NCI-H1417 (cell line): ENCODE data around the gene OGFOD3.
"Not testable (repeated sequence)": the region's sequence is repeated elsewhere in the genome, so short reads cannot be mapped to it uniquely, and the experiment has no call there.

ENCODE experiments used
- DNase-seq, 3 experiments: peaks; one replicate each; lab custom pipeline; 2025; lab: John Stamatoyannopoulos, UW

Gene OGFOD3, protein sequence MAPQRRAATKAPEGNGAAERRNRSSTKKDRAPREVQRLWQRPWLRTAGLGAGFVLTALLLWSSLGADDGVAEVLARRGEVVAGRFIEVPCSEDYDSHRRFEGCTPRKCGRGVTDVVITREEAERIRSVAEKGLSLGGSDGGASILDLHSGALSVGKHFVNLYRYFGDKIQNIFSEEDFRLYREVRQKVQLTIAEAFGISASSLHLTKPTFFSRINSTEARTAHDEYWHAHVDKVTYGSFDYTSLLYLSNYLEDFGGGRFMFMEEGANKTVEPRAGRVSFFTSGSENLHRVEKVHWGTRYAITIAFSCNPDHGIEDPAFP

DNA sequence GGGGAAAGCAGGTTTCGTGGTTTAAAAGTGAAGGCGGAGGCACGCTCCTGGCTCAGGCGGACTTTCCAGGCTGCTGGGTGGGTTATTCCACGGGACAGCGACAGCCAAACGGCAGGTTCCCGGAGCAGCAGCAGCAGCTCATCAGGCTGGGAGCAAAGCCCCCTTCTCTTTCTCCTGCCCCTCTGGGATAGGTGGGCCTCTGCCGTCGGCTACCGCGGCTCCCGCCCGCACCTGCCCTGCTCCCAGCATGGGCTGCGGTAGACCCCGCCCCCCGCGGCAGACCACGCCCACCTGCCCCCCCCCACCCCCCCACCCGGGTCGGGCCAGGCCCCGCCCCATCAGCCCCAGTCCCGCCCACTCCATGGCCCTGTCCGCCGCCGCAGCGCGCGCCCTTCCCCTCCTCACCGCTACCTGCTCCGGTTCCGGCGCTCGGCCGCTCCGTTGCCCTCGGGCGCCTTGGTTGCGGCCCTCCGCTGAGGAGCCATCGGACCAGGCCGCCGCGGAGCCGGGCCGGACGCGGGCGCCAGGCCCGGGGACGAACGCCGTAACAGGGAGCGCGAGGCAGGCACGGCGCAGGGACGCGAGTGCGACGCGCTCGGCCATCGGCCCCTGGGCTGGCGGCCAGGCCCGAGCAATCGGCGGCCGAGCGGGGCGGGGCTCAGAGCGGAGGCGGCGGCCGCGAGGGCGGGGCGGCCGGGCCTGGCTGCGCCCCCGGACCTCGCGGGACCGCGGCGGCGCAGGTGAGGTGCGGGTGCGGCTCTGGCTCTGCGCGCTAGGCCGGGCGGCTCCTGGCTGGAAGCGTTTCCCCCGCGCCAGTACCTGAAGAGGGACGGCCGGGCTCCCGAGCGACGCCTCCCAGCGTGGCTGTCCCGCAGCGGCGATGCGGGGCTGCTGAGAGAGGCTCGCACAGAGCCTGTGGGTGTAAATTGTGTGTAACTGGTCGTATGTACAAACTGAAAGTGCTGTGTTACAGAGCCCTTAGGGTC, at the start of gene OGFOD3, which contains the start of gene HEXD:
Gene OGFOD3 (minus strand): TSS at position 586 of the 986 bp plus-strand sequence. CDS start 101 bp downstream, at position 485.
Gene HEXD (plus strand): TSS at position 347 of the 986 bp plus-strand sequence. CDS start 1,453 bp downstream, outside the sequence.
- DNase-seq: peak; percentile 89 to 93 (median 91)

DNA sequence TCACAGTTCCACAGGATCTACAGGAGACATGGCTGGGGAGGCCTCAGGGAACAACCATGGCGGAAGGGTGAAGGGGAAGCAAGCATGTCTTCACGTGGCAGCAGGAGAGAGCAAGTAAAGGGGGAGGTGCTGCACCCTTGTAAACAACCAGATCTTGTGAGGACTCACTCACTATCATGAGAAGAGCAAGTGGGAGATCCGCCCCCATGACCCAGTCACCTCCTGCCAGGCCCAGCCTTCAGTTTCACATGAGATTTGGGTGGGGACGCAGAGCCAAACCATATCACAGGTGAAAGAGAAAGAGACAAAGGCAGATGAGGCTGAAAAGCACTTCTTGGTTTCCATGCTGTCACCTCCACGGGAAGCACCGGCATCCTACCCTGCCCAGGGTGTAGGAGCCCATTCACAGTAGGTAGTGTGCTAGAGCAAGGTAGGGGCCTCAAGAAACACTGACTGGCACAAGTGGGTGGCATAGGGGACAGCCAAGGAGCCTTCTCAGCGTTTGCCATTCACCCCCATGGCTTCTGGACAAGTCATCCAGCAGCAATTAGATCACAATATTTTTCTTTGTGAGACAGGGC, 46.7 kb upstream of the OGFOD3 start:
- no peak for DNase-seq

DNA sequence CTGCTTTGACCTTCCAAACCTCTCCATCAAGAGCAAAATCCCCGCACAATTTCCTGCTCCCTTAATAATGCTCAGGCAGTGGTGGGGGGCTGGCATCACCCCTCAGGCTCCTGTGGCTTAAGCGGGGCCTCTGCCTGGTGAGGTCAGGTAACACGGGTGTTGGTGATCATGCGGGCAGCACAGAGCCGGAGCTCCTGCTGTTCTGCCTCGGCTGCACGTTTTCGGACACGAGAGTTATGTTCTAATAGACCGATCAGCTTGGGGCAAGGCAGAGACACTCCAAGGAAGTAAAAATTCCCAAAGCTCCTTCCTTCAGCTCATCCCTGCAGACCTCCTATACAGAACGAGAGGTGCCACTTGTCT, 46.2 kb upstream of the OGFOD3 start:
- no peak for DNase-seq

DNA sequence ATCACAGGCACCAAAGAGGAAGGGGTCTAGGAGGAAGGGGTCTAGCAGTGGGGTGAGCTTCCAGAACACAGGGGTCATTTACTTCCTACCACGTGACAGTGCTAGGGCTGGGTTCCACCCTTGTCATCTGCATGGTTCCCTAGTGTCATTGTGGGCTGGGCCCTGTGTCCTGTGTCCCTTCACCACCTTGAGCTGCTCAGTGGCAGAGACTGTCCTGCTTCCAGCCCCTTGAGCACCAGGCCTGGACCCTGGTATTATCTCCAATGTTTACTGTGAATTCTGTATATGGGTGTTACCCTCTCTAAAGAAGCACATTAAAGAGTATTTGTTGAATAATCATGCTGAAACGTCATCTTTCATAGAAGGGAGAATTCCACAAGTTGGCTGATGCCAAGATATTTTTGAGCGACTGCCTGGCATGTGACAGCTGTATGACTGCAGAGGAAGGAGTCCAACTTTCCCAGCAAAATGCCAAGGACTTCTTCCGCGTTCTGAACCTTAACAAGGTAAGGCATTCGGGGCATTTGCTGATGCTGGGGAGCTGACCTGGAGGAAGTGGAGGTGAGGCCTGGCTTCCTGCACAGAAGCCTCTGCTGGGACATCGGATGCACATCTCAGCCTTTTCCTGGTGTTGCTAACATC, 45.7 kb upstream of the OGFOD3 start:
- DNase-seq: no peak

DNA sequence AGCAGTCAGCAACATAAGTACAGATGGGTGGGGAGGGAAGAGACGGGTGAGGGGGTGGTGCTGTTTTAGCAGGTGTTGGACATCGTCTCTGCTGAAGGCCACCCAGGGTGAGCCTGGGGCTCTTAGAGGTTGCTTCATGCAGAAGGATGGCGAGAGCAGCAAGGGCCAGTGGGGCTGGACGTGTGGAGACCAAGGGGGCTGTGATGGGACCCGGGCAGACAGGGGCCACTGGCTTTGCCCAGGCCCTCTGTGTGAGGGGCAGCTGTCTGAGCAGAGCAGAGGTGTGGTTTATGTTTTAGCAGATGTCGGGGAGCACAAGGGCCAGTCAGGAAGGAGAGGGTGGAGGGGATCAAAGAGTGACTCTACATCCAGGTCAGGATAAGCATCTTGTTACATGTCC, 45.0 kb upstream of the OGFOD3 start:
- DNase-seq: no peak

DNA sequence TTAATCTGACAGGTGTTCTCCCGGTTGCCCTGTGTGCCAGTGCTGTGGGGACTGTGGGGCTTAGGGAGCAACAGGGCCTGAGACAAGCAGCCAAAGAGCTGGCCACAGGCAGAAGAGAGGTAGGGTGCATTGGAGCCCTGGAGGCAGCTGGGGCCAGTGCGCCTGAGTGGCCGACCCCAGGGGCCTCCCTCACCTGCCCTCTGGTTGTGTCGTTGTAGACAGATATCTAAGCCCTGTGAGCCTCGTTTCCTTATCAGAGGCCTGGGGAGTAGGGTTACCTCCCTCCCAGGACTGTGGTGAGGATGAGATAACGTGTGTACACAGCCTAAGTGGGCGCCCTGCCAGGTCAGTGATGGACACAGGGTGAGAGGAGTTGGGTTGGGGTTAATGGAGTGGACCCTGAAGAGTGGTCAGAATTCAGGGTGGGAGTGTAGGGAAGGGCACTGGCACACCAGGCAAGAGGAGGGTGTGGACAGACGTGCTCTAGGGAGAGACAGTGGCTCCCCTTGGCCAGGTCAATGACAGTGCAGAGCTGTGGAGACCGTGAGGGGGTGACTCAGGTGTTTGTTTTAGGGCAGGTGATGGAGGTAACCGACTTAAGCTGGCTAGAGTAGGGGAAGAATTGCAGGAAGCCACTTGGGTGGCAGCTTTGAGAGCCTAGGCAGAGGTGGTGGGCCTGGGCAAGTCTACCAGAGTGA, 43.6 kb upstream of the OGFOD3 start:
- DNase-seq: no peak

DNA sequence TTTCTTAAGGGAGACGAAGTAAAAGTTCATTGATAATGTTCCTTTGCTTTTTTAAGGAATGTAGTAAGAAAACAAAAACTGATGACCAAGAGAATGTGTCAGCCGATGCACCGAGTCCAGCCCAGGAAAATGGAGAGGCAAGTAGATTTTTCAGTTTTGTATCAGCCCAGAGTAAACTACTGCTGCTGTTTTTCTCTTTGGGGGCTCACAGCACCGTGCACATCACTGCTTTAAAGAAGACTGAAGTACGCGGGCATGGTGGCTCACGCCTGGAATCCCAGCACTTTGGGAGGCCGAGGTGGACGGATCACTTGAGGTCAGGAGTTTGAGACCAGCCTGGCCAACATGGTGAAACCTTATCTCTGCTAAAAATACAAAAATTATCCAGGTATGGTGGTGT, 41.5 kb upstream of the OGFOD3 start:
- DNase-seq: not testable (repeated sequence)

DNA sequence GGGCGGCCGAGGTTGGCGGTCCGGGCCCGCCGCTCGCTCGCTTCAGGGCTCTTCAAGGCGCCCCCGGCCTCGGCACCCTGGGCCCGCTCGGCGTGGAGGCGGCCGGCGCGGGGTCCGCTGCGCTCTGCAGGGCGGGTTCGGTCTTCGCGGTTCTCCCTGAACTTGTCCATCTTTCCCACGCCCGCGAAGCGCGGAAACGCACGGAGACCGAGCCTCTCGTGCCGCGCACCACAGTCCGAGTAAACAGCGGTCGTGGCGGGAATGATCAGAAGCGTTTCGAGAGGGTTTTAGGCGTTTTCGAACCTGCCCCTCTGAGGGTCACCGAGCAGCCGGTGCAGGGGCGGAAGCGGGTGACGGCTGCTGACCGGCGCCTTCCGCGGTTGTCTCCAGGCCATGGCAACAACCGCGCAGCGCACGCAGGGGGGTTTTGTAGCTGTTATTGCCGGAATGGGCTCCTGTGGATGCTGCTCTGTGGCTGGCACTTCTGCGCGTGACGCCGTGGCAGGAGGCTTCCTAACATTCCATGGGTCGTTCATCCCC, 40.6 kb upstream of the OGFOD3 start:
- DNase-seq: peak; percentile 53 to 76 (median 75)

DNA sequence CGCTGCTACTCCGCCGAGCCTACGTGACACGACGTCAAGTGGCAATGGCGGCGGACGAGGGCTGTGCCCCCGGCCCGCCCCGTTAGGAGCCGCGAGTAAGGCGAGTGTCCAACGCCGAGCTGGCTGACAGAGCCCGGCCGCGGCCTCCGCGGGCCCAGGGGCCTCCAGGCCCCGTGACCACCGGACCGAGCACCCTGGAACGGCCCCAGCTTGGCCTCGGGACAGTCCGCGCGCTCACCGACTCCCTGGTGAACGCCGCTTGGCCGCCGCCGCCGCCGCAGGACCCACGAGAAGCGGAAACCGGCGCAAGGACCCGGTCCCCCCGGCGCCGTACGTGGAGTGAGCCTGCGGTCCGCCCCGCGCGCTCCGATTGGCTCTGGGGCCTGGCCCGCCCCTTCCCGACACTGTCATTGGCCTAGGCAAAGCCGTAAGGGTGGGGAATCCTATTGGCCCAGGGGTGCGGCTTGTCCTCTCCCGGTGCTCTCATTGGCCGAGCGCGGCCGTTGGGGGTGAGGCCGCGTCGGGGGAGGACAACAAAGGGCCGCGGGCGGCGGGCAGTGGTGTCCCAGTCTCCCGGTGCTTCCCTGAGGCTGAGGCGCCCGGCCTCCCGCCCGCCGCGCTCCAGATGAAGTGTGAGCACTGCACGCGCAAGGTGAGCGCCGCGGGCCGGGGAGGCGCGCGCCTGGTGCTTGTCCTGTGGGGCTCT, 39.9 kb upstream of the OGFOD3 start, which contains the start of gene NARF:
Gene NARF (plus strand): TSS at position 563 of the 706 bp plus-strand sequence. CDS start 63 bp downstream, at position 626.
- DNase-seq: peak; percentile 98 to 99 (median 98)

DNA sequence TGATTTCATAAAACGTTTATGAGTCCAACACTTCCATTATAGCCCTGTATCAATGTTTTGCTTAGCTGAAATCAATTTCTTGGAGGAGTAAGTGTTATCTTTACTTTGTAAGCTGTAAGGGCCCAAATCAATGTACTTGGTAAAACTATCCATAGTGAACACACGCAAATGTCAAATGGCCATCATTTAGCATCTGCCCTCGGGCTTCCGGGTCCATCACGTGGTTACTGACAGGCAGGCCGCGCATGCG, 39.5 kb upstream of the OGFOD3 start:
- DNase-seq: peak in 1 of 3 experiments; percentile 93

DNA sequence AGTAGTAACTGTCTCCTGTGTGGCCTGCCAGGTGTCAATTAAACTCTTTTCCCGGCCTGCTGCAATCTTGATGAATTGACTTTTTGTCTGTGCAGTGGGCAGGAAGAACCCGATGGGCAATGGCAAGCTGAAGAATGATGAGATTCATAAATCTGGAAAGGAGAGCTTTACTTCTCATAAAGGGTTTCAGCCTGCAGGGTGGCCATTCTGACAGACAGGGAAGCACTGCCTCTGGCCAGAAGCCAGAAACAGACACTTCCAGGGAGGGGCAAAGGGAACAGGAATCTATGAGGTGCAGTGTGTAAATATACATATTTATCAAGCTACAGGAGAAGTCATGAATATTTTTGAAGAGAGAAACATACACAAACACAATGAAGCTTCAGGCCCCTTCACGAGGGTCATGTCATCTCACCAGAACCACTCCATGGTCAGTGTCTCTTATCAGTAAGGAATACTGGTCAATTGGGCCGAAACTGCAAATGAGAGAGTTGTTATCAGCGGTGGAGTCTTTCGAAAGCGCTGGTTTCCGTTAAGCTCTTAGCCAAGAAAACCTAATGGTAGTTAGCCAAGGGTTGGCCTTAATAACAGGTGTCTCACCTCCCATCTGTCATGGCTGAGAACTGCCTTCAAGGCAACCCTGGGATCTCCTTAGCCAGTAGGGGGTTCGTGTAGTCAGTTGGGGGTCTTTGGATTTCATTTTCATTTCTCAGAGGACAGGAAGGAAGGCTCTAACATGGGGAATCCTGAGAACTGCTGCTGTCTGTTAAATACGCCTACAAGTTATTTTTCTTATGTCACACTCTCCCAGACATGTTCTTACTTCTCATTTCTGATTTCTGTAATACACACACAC, 38.9 kb upstream of the OGFOD3 start:
- peak in 2 of 3 experiments; percentile 15 to 24 for DNase-seq

DNA sequence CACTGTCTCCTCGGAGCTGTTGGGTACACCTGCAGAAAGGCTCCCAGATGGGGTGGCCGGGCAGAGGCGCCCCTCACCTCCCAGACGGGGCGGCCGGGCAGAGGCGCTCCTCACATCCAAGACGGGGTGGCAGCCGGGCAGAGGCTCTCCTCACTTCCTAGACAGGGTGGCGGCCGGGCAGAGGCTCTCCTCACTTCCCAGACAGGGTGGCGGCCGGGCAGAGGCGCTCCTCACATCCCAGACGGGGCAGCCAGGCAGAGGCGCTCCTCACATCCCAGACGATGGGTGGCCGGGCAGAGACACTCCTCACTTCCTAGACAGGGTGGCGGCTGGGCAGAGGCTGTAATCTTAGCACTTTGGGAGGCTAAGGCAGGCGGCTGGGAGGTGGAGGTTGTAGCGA, 35.3 kb upstream of the OGFOD3 start:
- DNase-seq: not testable (repeated sequence)

DNA sequence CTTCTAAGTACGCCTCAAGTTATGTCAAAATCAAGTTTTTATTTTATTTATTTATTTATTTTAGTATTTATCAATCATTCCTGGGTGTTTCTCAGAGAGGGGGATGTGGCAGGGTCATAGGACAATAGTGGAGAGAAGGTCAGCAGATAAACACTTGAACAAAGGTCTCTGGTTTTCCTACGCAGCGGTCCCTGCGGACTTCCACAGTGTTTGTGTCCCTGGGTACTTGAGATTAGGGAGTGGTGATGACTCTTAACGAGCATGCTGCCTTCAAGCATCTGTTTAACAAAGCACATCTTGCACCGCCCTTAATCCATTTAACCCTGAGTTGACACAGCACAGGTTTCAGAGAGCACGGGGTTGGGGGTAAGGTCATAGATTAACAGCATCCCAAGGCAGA, 34.8 kb upstream of the OGFOD3 start:
- DNase-seq: peak in 1 of 3 experiments; percentile 12

DNA sequence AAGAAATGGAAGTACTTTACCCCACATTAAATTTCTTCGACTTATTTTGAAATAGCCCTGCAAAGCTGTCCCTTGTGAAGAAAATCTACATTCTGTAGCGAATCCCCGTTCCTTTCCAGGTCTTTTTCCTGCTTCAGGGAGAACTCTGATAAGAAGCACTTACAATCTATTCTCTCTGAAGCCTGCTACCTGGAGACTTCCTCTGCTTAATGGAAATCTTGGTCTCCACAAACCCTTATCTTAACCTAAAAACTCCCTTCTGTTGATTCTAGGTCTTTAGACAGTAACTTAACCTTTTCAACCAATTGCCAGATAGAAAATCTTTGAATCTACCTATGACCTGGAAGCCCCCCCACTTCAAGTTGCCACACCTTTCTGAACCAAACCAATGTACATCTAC, 33.8 kb upstream of the OGFOD3 start:
- DNase-seq: no peak

DNA sequence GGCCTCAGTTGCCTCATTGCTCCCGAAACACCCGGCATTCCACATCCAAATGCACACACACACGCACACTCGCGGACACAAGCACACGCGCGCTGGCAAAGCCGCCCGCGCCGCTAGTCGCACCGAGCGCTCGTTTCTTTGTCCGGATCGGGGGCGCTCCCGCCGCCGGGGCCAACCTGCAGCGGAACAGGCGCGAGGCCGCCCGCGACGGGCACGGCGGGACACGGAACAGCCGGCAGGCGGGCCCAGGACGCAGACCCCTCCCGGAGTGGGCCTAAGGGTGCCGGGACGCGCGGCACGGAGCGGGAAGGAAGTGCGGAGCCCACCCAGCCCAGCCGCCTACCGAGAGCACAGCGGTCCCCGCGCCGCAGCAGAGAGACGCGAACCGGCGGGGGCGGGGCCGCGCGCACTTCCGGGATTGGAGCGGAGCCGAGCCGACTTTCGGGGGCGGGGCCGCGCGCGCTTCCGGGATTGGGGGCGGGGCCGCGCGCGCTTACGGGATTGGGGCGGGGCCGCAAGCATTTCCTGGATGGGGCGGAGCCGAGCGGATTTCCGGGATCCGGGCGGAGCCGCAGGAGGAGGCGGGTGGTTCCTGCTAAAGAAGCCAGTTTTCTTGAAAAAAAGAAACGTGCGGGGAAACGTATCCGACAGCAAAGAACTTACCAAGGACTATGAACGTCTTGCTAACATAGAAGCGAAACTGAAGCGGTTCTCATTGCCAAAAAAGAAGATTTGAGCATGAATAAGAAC, 32.1 kb upstream of the OGFOD3 start, which contains the start of gene CYBC1:
Gene CYBC1 (minus strand): TSS at position 396 of the 750 bp plus-strand sequence. CDS start 1,498 bp downstream, outside the sequence.
- peak; percentile 91 to 97 (median 93) for DNase-seq

DNA sequence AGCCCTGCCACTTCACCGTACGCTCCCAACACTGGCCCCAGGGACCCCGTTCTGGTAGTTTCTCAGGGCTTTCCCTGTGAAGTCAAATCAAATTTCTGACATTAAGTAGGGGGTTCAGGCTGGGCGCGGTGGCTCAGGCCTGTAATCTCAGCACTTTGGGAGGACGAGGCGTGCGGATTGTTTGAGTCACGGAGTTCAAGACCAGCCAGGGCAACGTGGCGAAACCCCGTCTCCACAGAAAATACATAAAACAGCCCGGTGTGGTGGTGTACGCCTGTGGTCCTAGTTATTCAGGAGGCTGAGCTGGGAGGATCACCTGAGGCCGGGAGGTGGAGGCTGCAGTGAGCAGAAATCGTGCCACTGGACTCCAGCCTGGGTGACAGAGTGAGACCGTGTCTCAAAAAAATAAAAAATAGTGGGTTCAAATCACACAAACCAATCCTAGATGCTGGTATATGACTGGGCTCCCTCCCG, 31.5 kb upstream of the OGFOD3 start:
- DNase-seq: peak in 1 of 3 experiments; percentile 53

DNA sequence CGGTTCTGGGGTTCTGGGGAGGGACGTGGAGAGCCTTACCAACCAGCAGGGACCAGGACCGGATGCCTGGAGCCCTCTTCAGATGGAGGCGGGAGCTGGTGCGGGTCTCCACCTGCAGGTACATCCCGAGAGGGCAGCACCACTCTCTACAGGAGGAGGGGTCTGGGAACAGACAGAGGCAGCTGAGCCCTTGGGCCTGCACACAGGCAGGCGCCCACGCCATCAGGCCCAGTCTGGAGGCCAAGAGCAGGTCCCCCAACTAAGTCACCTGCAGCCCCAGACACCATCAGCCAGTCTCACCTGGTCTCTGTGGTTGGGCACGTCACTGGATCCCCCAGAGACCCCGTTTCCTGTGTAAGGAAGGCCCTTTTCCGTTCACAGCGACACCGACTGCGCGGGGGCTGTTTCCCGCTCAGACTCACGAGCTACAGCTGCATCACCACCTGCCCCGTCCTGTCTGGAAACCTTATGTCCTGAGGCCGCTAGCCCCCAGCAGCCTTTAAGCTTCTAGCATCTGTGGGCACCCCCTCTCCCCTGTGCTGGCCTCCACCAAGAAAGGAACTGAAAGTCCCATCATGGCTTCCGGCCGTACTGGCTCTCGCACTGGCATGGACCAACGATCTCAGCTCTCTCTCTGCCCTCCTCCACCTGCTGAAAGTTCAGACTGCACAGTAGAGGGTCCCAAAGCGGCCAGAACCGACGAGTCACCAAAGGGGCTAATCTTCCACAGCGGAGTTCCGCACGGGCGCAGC, 30.9 kb upstream of the OGFOD3 start:
- peak in 2 of 3 experiments; percentile 73 to 87 for DNase-seq

DNA sequence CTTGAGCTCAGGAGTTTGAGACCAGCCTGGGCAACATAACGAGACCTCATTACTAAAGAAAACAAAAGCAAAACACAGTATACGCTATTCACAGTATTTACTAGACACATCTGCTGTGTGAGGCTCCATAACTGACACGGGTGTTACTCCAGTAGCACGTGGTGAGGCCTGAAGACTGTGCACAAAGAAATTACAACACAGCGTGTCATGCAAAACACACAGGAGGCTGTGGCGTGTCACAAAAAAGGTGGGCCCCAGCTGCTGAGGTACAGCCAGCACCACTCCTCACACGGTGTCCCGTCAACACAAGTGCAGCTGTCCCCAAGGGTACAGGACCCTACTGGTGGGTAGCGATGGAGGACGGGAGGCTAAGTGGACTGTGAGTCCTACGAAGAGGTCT, 29.5 kb upstream of the OGFOD3 start:
- DNase-seq: no peak
